Fibroblast of lung (primary cell): ENCODE results near the gene KLRC2. TPM values are rescaled to one million over a fixed set of nuclear protein-coding genes. Genes with fewer than 3 reads are reported as not detected.

ENCODE experiments used
- DNase-seq, 2 donors: peaks; one replicate each; pipeline versions ENCODE4 v3.0.0 to v3.0.0-alpha.2; 2010; ENCODE audit warnings: low read depth in 2 of 2
- H2AFZ ChIP-seq: 2 replicates; pipeline ENCODE4 v1.5.1; 2012; ENCODE audit warnings: low read length, control low read depth, inconsistent platforms
- H3K27ac ChIP-seq: 2 replicates; pipeline ENCODE4 v1.5.1; 2011; ENCODE audit warnings: low read length, control low read depth; ENCODE audit not compliant: insufficient read depth
- H3K27me3 ChIP-seq: 2 replicates; pipeline ENCODE4 v1.5.1; 2011; ENCODE audit warnings: mild to moderate bottlenecking, low read length; ENCODE audit not compliant: control insufficient read depth, insufficient read depth
- H3K36me3 ChIP-seq: 2 replicates; pipeline ENCODE4 v1.5.1; 2011; ENCODE audit warnings: low read length; ENCODE audit not compliant: control insufficient read depth, insufficient read depth
- H3K4me1 ChIP-seq: 2 replicates; pipeline ENCODE4 v1.5.1; 2011; ENCODE audit warnings: low read length; ENCODE audit not compliant: control insufficient read depth, insufficient read depth; ENCODE audit errors: extremely low read depth
- H3K4me2 ChIP-seq: 2 replicates; pipeline ENCODE4 v1.5.1; 2011; ENCODE audit warnings: low read length, control low read depth; ENCODE audit not compliant: insufficient read depth; ENCODE audit errors: extremely low read depth
- H3K4me3 ChIP-seq, 4 experiments: fragments of 200-600 bp in 1 of 4; sonication (generic) in 1 of 4; replicated peaks in 1 of 4; 2 replicates each; pipeline ENCODE4 v1.5.1; 2011 to 2016; ENCODE audit warnings: low read length in 4 of 4, low read depth in 3 of 4, mild to moderate bottlenecking in 3 of 4, control low read depth in 2 of 4, inconsistent platforms in 1 of 4, mixed read lengths in 1 of 4; ENCODE audit not compliant: insufficient read depth in 1 of 4; ENCODE audit errors: control extremely low read depth in 1 of 4
- H3K79me2 ChIP-seq: 2 replicates; pipeline ENCODE4 v1.5.1; 2012; ENCODE audit warnings: mild to moderate bottlenecking, low read length, inconsistent platforms; ENCODE audit not compliant: control insufficient read depth, insufficient read depth
- H3K9ac ChIP-seq: 2 replicates; pipeline ENCODE4 v1.5.1; 2011; ENCODE audit warnings: mild to moderate bottlenecking, low read length, control low read depth; ENCODE audit not compliant: insufficient read depth
- H3K9me3 ChIP-seq: 2 replicates; pipeline ENCODE4 v1.5.1; 2012; ENCODE audit warnings: low read depth, low read length; ENCODE audit not compliant: control insufficient read depth, insufficient read depth
- H4K20me1 ChIP-seq: 2 replicates; pipeline ENCODE4 v1.5.1; 2011; ENCODE audit warnings: low read length; ENCODE audit not compliant: control insufficient read depth, insufficient read depth; ENCODE audit errors: extremely low read depth
- CTCF ChIP-seq, 2 donors: IDR thresholded peaks in 1 of 2; conservative IDR thresholded peaks in 1 of 2; 1 replicate in 1 of 2; 2 replicates in 1 of 2; pipeline ENCODE4 v1.5.1; 2011 to 2012; ENCODE audit warnings: low read length in 2 of 2, control low read depth in 1 of 2, inconsistent platforms in 1 of 2, low read depth in 1 of 2, mild to moderate bottlenecking in 1 of 2
- EZH2 ChIP-seq: IDR thresholded peaks from 2 replicates; pipeline ENCODE4 v1.5.1; 2012; ENCODE audit warnings: low read length, control low read depth, mild to moderate bottlenecking; ENCODE audit errors: missing control alignments
- polyA plus RNA-seq, 2 donors: library from polyadenylated mRNA; depleted of rRNA in 1 of 2; stranded (reverse) in 1 of 2; unstranded in 1 of 2; fragments of >200 nt; gene quantifications; 2 replicates each; pipeline ENCODE4 v1.2.1, GENCODE V29; 2011 to 2012; ENCODE audit warnings: missing spikeins in 1 of 2
- total RNA-seq: library from RNA; depleted of rRNA; stranded (reverse); fragments of >200 nt; gene quantifications from 2 replicates; pipeline ENCODE4 v1.2.1, GENCODE V29; 2014

Gene KLRC2
- total and polyA plus RNA-seq, 2 donors (not counting 1 experiment from before 2014, with no cell fraction given), result not detected

- Histone ChIP-seq H2AFZ (no peak overlapping the region), H3K79me2 (no peaks in the 10 kb centered on the region), H3K36me3 (no peaks in the 10 kb centered on the region), H3K9me3 (no peaks in the 10 kb centered on the region), H3K27me3 (no peaks in the 10 kb centered on the region), H3K4me1 (no peaks in the 10 kb centered on the region), H3K9ac (no peak overlapping the region), H3K4me3 (no peak overlapping the region), H3K4me2 (no peak overlapping the region), H4K20me1 (no peaks in the 10 kb centered on the region), H3K27ac (no peak overlapping the region)
- DNase-seq, result no peak
- TF ChIP-seq CTCF (conservative IDR thresholded peaks at IDR 0.05 in 1 of 2, IDR thresholded peaks at IDR 0.05 in 1 of 2; ENCODE audit: low read depth in 1 of 2, low read length in 2 of 2) (no peak), EZH2 (no peak)
These were observed 53.7 kb downstream of the KLRC2 start for GRCh38 chr12:10381928-10382628.

Other genes with a start within 250 kb of the KLRC2 start
- gene GABARAPL1, start 223.1 kb downstream of the KLRC2 start, total RNA-seq, result 105 and 186 TPM in 2 replicates
- 68.1 and 363 TPM in 2 replicates for gene GABARAPL1, start 223.1 kb downstream of the KLRC2 start, polyA plus RNA-seq
- gene KLRD1, start 128.1 kb downstream of the KLRC2 start, total RNA-seq, result 0.17 and 0.26 TPM in 2 replicates
- under 0.01 and 0.06 TPM in 2 replicates for gene KLRD1, start 128.1 kb downstream of the KLRC2 start, polyA plus RNA-seq
- not detected in 2 replicates for gene KLRK1, start 46.0 kb downstream of the KLRC2 start, total RNA-seq
- gene KLRK1, start 46.0 kb downstream of the KLRC2 start, polyA plus RNA-seq, result not detected in 2 replicates
- not detected in 2 replicates for gene KLRC4, start 26.3 kb downstream of the KLRC2 start, total RNA-seq
- gene KLRC4, start 26.3 kb downstream of the KLRC2 start, polyA plus RNA-seq, result not detected in 2 replicates
- not detected in 2 replicates for gene KLRC3, start 15.4 kb downstream of the KLRC2 start, total RNA-seq
- not detected in 2 replicates for gene KLRC3, start 15.4 kb downstream of the KLRC2 start, polyA plus RNA-seq
- under 0.01 TPM in 1 of 2 replicates, not detected in the other for gene KLRC1, start 17.4 kb upstream of the KLRC2 start, total RNA-seq
- not detected in 2 replicates for gene KLRC1, start 17.4 kb upstream of the KLRC2 start, polyA plus RNA-seq
- 1.7 and 1.8 TPM in 2 replicates for gene EIF2S3B, start 69.9 kb upstream of the KLRC2 start, total RNA-seq
- gene EIF2S3B, start 69.9 kb upstream of the KLRC2 start, polyA plus RNA-seq, result 0.42 and 0.66 TPM in 2 replicates
- 10.5 and 21.1 TPM in 2 replicates for gene MAGOHB, start 177.6 kb upstream of the KLRC2 start, total RNA-seq
- gene MAGOHB, start 177.6 kb upstream of the KLRC2 start, polyA plus RNA-seq, result 29.8 and 48.6 TPM in 2 replicates
- under 0.01 TPM in 1 of 2 replicates, not detected in the other for gene STYK1, start 238.0 kb upstream of the KLRC2 start, total RNA-seq
- 0.41 TPM in 1 of 2 replicates, not detected in the other for gene STYK1, start 238.0 kb upstream of the KLRC2 start, polyA plus RNA-seq